Measurements from ENCODE around the gene KCTD14. TPM values are rescaled to one million over a fixed set of nuclear protein-coding genes. Genes with fewer than 3 reads are reported as not detected.

KCTD14 gene
- total and polyA plus RNA-seq, 2 of the 8 experiments (the other 6 are each of a cell fraction or from before 2014, with no cell fraction given), result 21.6 to 24.9 TPM

DNA sequence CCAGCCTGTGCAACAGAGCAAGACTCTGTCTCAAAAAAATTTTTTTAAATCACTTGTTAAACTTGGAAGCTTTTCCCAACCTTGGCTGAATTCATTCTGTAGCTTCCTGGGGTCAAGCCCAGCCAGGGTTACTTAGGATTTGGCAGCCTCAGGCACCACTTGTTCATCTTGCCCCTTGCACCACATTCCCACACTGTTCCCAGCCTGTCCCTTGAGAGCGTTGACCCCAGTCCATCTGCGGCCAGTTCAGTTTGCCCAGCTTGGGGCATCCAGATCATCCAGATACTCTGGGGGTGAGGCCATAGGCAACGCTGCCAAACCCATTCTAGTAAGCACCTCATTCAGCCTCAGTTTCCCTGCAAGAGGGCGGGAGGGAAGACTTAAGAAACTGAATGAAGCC, 31.9 kb upstream of the KCTD14 start:
- ChIA-PET POLR2A (ENCODE audit: partially characterized antibody) (interaction anchor here (0.5 to 2.0 kb wide), 8 partner anchors 8 to 529 kb away, joined by 3 to 6 read pairs (median 3); partner anchors contain the start of gene NDUFC2), CTCF (ENCODE audit: partially characterized antibody) (interaction anchor here (0.6 to 5.2 kb wide), 5 partner anchors 10 to 531 kb away, joined by 3 to 29 read pairs (median 4); no protein-coding TSS in a partner anchor)
- Histone ChIP-seq H4K20me1 (replicated peaks in 1 of 2; ENCODE audit: control insufficient read depth in 1 of 2, insufficient read depth in 2 of 2, low read length in 2 of 2) (no peaks in the 10 kb centered on the region), H4K91ac (replicated peaks; ENCODE audit: insufficient read length, low read length) (no peak overlapping the region), H2BK20ac (ENCODE audit: low read length) (no peak overlapping the region), H3K27ac (ENCODE audit: low read depth, low read length) (no peak overlapping the region), H3K79me2 (ENCODE audit: control insufficient read depth in 1 of 2, insufficient read depth in 2 of 2, low read length in 2 of 2) (no peaks in the 10 kb centered on the region), H2BK12ac (ENCODE audit: low read depth, low read length) (no peak overlapping the region), H2BK120ac (replicated peaks; ENCODE audit: low read depth, low read length) (no peak overlapping the region), H2AFZ (ENCODE audit: low read length) (no peak overlapping the region), H3K23me2 (ENCODE audit: low read depth, low read length) (no peaks in the 10 kb centered on the region), H3K9ac (replicated peaks in 1 of 4; ENCODE audit: extremely low read depth in 1 of 4, low read depth in 3 of 4, low read length in 3 of 4) (no peak overlapping the region), H4K8ac (ENCODE audit: extremely low read depth, insufficient read depth, low read length) (no peak overlapping the region), H3K27me3 (replicated peaks in 1 of 4; ENCODE audit: control insufficient read depth in 3 of 4, extremely low read depth in 1 of 4, insufficient read depth in 3 of 4, low read length in 3 of 4) (no peaks in the 10 kb centered on the region), H2AK5ac (ENCODE audit: low read depth, low read length) (no peak overlapping the region), H3K56ac (replicated peaks; ENCODE audit: insufficient read length, low read depth, low read length) (no peak overlapping the region), H3K14ac (ENCODE audit: insufficient read length) (no peak overlapping the region), H3K18ac (ENCODE audit: extremely low read depth, low read length) (no peak overlapping the region), H2BK5ac (ENCODE audit: low read depth, low read length) (no peak overlapping the region), H3K4ac (replicated peaks; ENCODE audit: insufficient read length, low read depth, low read length) (no peak overlapping the region), H3K4me3 (ENCODE audit: extremely low read depth in 1 of 4, insufficient read depth in 2 of 4, low read depth in 3 of 4, low read length in 4 of 4) (no peak overlapping the region), H3K4me2 (ENCODE audit: insufficient read depth in 1 of 2, low read depth in 2 of 2, low read length in 2 of 2) (no peak overlapping the region), H3K9me3 (ENCODE audit: insufficient read depth in 2 of 2, low read depth in 1 of 2, low read length in 1 of 2) (no peaks in the 10 kb centered on the region), H4K5ac (ENCODE audit: insufficient read length, low read depth, low read length) (no peak overlapping the region), H3K23ac (ENCODE audit: insufficient read length) (no peak overlapping the region), H3K4me1 (replicated peaks in 1 of 4; ENCODE audit: control insufficient read depth in 3 of 4, insufficient read depth in 4 of 4, low read length in 3 of 4) (peaks cover 0 to 3% (median 0%) of the 10 kb centered on the region in 4 experiments; a peak in 3 of 7 replicates), H3K79me1 (ENCODE audit: low read depth, low read length) (no peaks in the 10 kb centered on the region), H3K36me3 (ENCODE audit: control insufficient read depth in 2 of 4, insufficient read depth in 4 of 4, low read length in 3 of 4) (no peaks in the 10 kb centered on the region), H2BK15ac (ENCODE audit: low read length) (no peak overlapping the region)
- WGBS, 2 experiments (ENCODE audit: extremely low coverage in 1 of 2, insufficient coverage in 1 of 2, insufficient read length in 1 of 2, insufficient replicate concordance in 2 of 2, low coverage in 1 of 2, low lambda C conversion rate in 2 of 2, missing lambda C conversion rate in 1 of 2), result 88% methylated on average over 4 of the region's 4 CpGs; no CpG with 5 or more reads in 1 of the 2 experiments
- no peak for TF ChIP-seq YY1 (IDR thresholded peaks at IDR 0.05; ENCODE audit: low read depth, low read length)
- TF ChIP-seq POLR2A (IDR thresholded peaks at IDR 0.05; ENCODE audit: control extremely low read depth in 1 of 2, low read depth in 2 of 2, low read length in 2 of 2), result no peak
- no peak for TF ChIP-seq USF2 (IDR thresholded peaks at IDR 0.05; ENCODE audit: low read length)
- TF ChIP-seq ASH2L (IDR thresholded peaks at IDR 0.05; ENCODE audit: low read length), result no peak
- FAIRE-seq (no peak), DNase-seq (ENCODE audit: low read depth in 1 of 2, low spot score in 2 of 2) (no peak)
